ENCODE results near the gene ZNF860. TPM values are rescaled to one million over a fixed set of nuclear protein-coding genes. Genes with fewer than 3 reads are reported as not detected.

Gene ZNF860
- 0.81 and 0.85 TPM in 2 replicates for total RNA-seq

GRCh38 chr3:31981206-31982181, at the start of gene ZNF860, which contains the start of gene OSBPL10:
TSS of gene ZNF860 (plus strand) at chr3:31981750. CDS start at chr3:31989080, 7,330 bp downstream.
TSS of gene OSBPL10 (minus strand) at chr3:31981262. CDS start at chr3:31981179, 83 bp downstream.

Small RNAs within 50 kb of the gene (small RNA-seq; reads per million reads assigned to genes)
- gene RF00402, result not detected

Other genes with a start within 250 kb of the ZNF860 start
- 10.2 and 16.9 TPM in 2 replicates for gene OSBPL10, start 488 bp upstream of the ZNF860 start, total RNA-seq
- 9.5 and 10.5 TPM in 2 replicates for gene GPD1L, start 124.9 kb downstream of the ZNF860 start, total RNA-seq

All from hair follicle dermal papilla cell (primary cell).